Esophagus muscularis mucosa (tissue), 4 donors: ENCODE data around the gene DOLK. TPM values are rescaled to one million over a fixed set of nuclear protein-coding genes. Genes with fewer than 3 reads are reported as not detected.

Source experiments
- DNase-seq: peaks from one replicate; pipeline ENCODE4 v3.0.0-alpha.2; 2017; ENCODE audit errors: extremely low spot score
- H3K27ac ChIP-seq, 4 donors: fragments of 200-600 bp; sonication (generic); replicated peaks in 1 of 4; 1 replicate in 3 of 4; 2 replicates in 1 of 4; pipeline ENCODE4 v1.5.1; 2016 to 2019; ENCODE audit warnings: mild to moderate bottlenecking in 1 of 4
- H3K27me3 ChIP-seq, 4 donors: fragments of 200-600 bp; sonication (generic); one replicate each; pipeline versions ENCODE4 v1.5.1 to v1.6.0; 2016 to 2019
- H3K36me3 ChIP-seq, 4 donors: fragments of 200-600 bp; sonication (generic); one replicate each; pipeline ENCODE4 v1.5.1; 2016 to 2019
- H3K4me1 ChIP-seq, 4 donors: fragments of 200-600 bp; sonication (generic); one replicate each; pipeline ENCODE4 v1.5.1; 2016 to 2019
- H3K4me3 ChIP-seq, 4 donors: fragments of 200-600 bp; sonication (generic); 1 replicate in 2 of 4; 2 replicates in 2 of 4; pipeline ENCODE4 v1.5.1; 2016 to 2019; ENCODE audit warnings: mild to moderate bottlenecking in 4 of 4, moderate library complexity in 1 of 4
- H3K9me3 ChIP-seq, 4 donors: fragments of 200-600 bp; sonication (generic); 1 replicate in 3 of 4; 2 replicates in 1 of 4; pipeline ENCODE4 v1.5.1; 2016 to 2019
- EP300 ChIP-seq: sonication (generic); formaldehyde crosslinking; IDR thresholded peaks from one replicate; pipeline ENCODE4 v1.6.1; 2017; ENCODE audit warnings: antibody characterized with exemption
- POLR2A ChIP-seq: fragments of 450-650 bp; IDR thresholded peaks from one replicate; pipeline ENCODE4 v1.6.1; 2017; ENCODE audit warnings: antibody characterized with exemption, moderate library complexity, mild to moderate bottlenecking, low read depth
- POLR2AphosphoS5 ChIP-seq, 2 donors: sonication (generic); formaldehyde crosslinking; IDR thresholded peaks; one replicate each; pipeline ENCODE4 v1.6.1; 2017; ENCODE audit warnings: antibody characterized with exemption in 2 of 2
- whole genome bisulfite sequencing: methylation state at CpG from one replicate; pipeline ENCODE4 v1.1.5; 2018; 5-methylcytosine and 5-hydroxymethylcytosine counted together
- intact Hi-C: fragments of 100-400 bp; cut with DNase I; formaldehyde crosslinking; loops from one replicate; pipeline ENCODE4 v1.15.1; 2023
- total RNA-seq, 4 donors: library from RNA; depleted of rRNA; stranded (reverse); fragments of >200 nt; gene quantifications; one replicate each; pipeline versions ENCODE4 v1.1.0 to v1.2.1, GENCODE V29; 2016
- TF ChIP-seq, protein P1 (sequence below), 3 experiments: fragments of 200-600 bp in 2 of 3; fragments of 450-650 bp in 1 of 3; sonication (generic) in 2 of 3; IDR thresholded peaks; one replicate each; pipeline ENCODE4 v1.5.1; 2017 to 2019; ENCODE audit warnings: antibody characterized with exemption in 3 of 3, mild to moderate bottlenecking in 2 of 3, moderate library complexity in 1 of 3

The DOLK gene
- total RNA-seq, 4 donors from 2014 or later, result 10.4 to 20.7 (median 14.1) TPM

DNA sequence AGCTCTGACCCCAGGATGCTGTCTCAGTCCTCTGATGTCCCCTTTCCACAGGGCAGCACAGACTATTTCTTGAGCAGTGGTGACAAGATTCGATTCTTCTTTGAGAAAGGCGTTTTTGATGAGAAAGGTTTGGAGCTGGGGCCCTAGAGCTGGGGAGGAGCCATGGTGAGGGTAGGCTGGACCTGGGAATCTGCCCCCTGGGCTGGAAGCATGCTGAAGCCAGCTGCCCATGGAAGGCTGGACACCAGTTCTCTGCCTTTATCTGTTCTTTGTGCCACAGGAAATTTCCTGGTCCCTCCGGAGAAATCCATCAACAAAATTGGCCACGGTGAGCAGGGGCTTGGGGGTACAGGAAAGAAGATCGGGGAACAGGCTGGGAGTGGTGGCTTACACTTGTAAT, 13.7 kb downstream of the DOLK start:
- Histone ChIP-seq H3K4me1 (no peaks in the 10 kb centered on the region), H3K27me3 (no peaks in the 10 kb centered on the region), H3K27ac (no peak overlapping the region), H3K4me3 (no peak overlapping the region), H3K9me3 (no peaks in the 10 kb centered on the region), H3K36me3 (peaks cover 0 to 30% (median 16%) of the 10 kb centered on the region in 4 donors)
- 92% methylated on average over 5 of the region's 5 CpGs for WGBS
- DNase-seq, result no peak
- intact Hi-C loops, result no loop called here
- no peak for TF ChIP-seq POLR2AphosphoS5 (IDR thresholded peaks at IDR 0.05)
- no peak for TF ChIP-seq EP300

- intact Hi-C loops, result no loop called here
- H3K9me3 ChIP-seq, result no peaks in the 10 kb centered on the region
- peaks cover 0 to 14% (median 9%) of the 10 kb centered on the region in 4 donors for H3K36me3 ChIP-seq
- H3K27ac ChIP-seq, result no peak overlapping the region
- no peak for DNase-seq
- TF ChIP-seq, protein P1, sequence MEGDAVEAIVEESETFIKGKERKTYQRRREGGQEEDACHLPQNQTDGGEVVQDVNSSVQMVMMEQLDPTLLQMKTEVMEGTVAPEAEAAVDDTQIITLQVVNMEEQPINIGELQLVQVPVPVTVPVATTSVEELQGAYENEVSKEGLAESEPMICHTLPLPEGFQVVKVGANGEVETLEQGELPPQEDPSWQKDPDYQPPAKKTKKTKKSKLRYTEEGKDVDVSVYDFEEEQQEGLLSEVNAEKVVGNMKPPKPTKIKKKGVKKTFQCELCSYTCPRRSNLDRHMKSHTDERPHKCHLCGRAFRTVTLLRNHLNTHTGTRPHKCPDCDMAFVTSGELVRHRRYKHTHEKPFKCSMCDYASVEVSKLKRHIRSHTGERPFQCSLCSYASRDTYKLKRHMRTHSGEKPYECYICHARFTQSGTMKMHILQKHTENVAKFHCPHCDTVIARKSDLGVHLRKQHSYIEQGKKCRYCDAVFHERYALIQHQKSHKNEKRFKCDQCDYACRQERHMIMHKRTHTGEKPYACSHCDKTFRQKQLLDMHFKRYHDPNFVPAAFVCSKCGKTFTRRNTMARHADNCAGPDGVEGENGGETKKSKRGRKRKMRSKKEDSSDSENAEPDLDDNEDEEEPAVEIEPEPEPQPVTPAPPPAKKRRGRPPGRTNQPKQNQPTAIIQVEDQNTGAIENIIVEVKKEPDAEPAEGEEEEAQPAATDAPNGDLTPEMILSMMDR (IDR thresholded peaks at IDR 0.05), result no peak
- TF ChIP-seq POLR2A, result no peak
- TF ChIP-seq POLR2AphosphoS5 (IDR thresholded peaks at IDR 0.05), result no peak
- H3K4me1 ChIP-seq, result peaks cover 0 to 12% (median 9%) of the 10 kb centered on the region in 4 donors
- H3K27me3 ChIP-seq, result no peaks in the 10 kb centered on the region
- no peak overlapping the region for H3K4me3 ChIP-seq
- WGBS, result 85% methylated on average over 4 of the region's 4 CpGs
Measured at GRCh38 chr9:128929560-128929959, 17.8 kb downstream of the DOLK start.

- Histone ChIP-seq H3K4me1 (peaks cover 0 to 15% (median 10%) of the 10 kb centered on the region in 4 donors), H3K27me3 (no peaks in the 10 kb centered on the region), H3K4me3 (no peak overlapping the region), H3K36me3 (peaks cover 0 to 5% (median 4%) of the 10 kb centered on the region in 4 donors), H3K27ac (no peak overlapping the region), H3K9me3 (no peaks in the 10 kb centered on the region)
- WGBS, result 87% methylated on average over 2 of the region's 2 CpGs
- intact Hi-C loops, result loop anchor here (1.0 kb wide), 1 partner anchor 65 kb away; no protein-coding TSS in a partner anchor
- TF ChIP-seq, protein P1 (IDR thresholded peaks at IDR 0.05), result no peak
- TF ChIP-seq POLR2A (no peak), POLR2AphosphoS5 (IDR thresholded peaks at IDR 0.05) (no peak), EP300 (no peak)
- DNase-seq, result no peak
Measured at GRCh38 chr9:128928624-128929023, 18.8 kb downstream of the DOLK start.

DNA sequence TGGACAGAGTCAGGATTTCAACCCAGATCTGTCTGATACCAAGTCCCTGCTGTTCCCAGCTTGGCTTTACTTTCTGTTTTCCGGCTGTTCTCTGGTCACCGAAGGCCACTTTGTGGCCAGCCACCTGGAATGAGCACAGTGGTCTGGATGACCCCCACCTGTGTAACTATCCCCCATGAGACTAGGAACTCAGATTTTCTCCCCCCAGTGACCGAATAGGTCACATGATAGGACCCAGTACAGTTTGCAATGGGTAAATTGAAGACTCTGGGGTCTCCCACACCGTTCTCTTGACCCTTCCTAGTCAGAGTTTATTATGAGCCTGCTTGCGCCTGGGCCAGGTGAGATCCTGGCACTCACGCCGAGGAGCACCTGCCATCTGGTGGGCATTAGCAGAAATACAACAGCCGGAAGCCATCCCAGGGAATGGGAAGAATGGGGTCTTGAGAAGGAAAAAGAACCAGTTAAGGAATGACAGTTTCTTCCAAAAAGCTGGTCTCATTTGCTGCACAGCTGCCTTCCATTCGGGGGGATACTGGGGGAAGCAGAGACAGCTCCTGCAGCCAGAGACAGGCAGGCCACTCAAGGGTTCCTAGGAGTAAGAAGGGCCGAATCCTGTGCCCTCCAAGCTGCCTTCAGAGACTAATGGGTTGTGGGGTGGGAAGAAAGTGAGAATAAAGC, 19.5 kb downstream of the DOLK start:
- no peak for DNase-seq
- WGBS, result 25% methylated on average over 10 of the region's 10 CpGs
- TF ChIP-seq POLR2A (no peak), EP300 (no peak), POLR2AphosphoS5 (IDR thresholded peaks at IDR 0.05) (peak in 1 of 2 donors; percentile 53)
- TF ChIP-seq, protein P1 (IDR thresholded peaks at IDR 0.05), result peak; percentile 87 to 94 (median 90)

DNA sequence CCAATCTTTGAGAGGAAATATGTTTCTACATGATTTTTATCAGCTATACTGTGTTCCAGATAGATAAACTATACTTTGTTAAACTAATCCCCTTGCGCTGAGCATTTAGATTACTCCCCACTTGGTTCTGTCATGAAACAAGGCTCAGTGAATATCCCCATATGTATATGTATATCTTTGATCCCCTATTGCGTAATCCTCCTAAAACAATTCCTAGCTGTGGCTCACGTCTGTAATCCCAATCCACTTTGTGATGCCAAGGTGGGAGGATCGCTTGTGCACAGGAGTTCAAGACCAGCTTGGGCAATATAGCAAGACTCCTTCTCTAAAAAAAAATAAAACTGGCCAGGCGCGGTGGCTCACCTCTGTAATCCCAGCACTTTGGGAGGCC, 23.9 kb downstream of the DOLK start:
- TF ChIP-seq POLR2A, result no peak
- TF ChIP-seq, protein P1 (IDR thresholded peaks at IDR 0.05), result no peak
- TF ChIP-seq POLR2AphosphoS5 (IDR thresholded peaks at IDR 0.05), result no peak
- no peak for TF ChIP-seq EP300
- H3K36me3 ChIP-seq, result peaks cover 0 to 9% (median 2%) of the 10 kb centered on the region in 4 donors
- WGBS, result 91% methylated on average over 6 of the region's 6 CpGs
- H3K4me1 ChIP-seq, result peaks cover 37 to 62% (median 58%) of the 10 kb centered on the region in 4 donors
- H3K9me3 ChIP-seq, result no peaks in the 10 kb centered on the region
- no peaks in the 10 kb centered on the region for H3K27me3 ChIP-seq
- H3K4me3 ChIP-seq, result no peak overlapping the region
- intact Hi-C loops, result loop anchor here (5.0 kb wide), 1 partner anchor 41 kb away; the partner anchor contains the start of genes KYAT1 and LRRC8A
- no peak for DNase-seq
- H3K27ac ChIP-seq, result no peak overlapping the region

More for the DNA sequence above, 19.5 kb downstream of the DOLK start:
- no peak overlapping the region for H3K4me3 ChIP-seq
- intact Hi-C loops, result loop anchor here (1.0 kb wide), 1 partner anchor 65 kb away; no protein-coding TSS in a partner anchor
- H3K27me3 ChIP-seq, result no peaks in the 10 kb centered on the region
- peaks cover 4 to 22% (median 18%) of the 10 kb centered on the region in 4 donors for H3K4me1 ChIP-seq
- peaks cover 0 to 4% (median 0%) of the 10 kb centered on the region in 4 donors for H3K36me3 ChIP-seq
- no peaks in the 10 kb centered on the region for H3K9me3 ChIP-seq
- H3K27ac ChIP-seq, result no peak overlapping the region
